GM19467 (cell line): Measurements from ENCODE around the gene VAT1L.

Experiments
- ATAC-seq: cut with Tn5 transposase; IDR thresholded peaks from one replicate; pipeline ENCODE4 v1.9.1; 2021; ENCODE audit warnings: mild to moderate bottlenecking, moderate library complexity; ENCODE audit not compliant: unreplicated experiment

VAT1L gene

GRCh38 chr16:77788181-77789084, at the start of gene VAT1L:
VAT1L (plus strand) TSS chr16:77788564; CDS start chr16:77788683, 119 bp downstream.
- ATAC-seq, result no peak

DNA sequence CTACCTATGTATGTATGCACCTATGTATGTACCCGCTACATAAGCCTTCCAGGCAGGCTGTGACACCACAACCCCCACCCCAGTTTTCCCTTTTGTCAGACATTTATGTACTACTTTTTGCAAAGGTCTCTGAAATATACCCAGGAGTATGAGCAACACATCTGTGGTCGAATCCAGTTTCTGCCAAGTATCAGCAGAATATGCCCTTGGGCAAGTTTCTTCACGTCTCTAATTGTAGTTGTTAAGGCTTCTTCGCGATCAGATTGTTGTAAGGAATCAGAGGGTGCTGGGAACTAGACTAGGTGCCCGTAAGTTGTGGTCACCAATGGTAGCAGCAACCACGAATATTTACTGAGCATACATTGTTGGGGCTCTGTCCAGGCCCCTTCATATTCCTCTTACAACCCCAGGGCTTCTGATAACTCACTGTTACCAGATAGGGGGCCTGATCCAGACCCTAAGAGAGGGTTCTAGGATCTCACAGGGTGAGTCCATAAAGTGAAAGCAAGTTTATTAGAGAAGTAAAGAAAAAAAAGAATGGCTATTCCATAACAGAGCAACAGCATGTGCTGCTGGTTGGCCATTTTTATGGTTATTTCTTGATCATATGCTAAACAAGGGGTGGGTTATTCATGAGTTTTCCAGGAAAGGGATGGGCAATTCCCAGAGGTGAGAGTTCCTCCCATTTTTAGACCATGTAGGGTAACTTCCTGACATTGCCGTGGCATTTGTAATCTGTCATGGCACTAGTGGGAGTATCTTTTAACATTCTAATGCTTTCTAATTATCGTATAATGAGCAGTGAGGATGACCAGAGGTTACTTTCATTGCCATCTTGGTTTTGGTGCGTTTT, 49.4 kb upstream of the VAT1L start:
- ATAC-seq, result no peak

- ATAC-seq, result no peak
These were observed 48.8 kb upstream of the VAT1L start for GRCh38 chr16:77739559-77739892.

DNA sequence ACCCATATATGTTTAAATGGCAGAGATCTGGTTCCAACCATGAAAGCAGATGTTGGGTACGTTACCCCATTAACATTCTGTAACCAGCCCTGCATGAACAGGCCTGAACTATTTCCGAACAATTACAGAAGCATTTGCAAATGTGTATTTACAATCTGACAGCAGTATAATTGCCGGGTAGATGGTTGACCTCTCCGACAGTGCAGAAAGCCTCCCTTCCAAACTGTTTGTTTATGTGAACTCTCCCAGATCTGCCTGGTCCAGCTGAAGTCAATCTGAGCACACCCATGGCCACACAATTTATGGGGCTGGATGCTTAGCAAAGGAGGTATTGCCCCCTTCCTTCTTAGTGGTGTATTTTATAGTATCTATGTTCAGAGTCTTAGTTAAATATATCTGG, 44.2 kb upstream of the VAT1L start:
- no peak for ATAC-seq

GRCh38 chr16:77745972-77746371, 42.4 kb upstream of the VAT1L start:
- ATAC-seq, result no peak

DNA sequence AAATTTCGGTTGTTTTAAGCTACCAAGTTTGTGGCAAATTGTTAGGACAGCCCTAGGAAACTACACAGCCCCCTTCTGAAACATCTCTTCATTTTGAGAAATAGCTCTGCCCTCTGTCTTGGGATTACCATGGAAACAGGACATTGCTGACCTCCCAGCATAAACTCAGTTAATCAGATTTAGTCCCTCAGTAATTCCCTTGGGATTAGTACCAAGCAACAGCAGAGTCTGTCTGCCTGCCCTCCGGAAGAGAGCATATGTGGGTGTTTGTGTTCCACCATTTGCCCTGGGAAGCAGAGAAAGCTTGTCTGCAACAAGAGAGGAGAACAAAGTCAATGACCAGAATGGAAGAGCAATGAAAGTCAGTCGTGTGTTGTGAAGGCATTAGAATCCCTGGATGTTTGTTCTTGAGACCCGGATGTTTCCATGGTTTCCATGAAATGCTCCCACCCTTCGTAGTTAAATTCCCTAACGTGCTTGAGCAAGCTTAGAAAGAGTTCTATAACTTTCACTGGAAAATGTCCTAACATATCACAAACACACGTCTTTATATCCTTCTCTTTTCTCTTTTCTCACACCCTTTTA, 39.9 kb upstream of the VAT1L start:
- ATAC-seq, result no peak

DNA sequence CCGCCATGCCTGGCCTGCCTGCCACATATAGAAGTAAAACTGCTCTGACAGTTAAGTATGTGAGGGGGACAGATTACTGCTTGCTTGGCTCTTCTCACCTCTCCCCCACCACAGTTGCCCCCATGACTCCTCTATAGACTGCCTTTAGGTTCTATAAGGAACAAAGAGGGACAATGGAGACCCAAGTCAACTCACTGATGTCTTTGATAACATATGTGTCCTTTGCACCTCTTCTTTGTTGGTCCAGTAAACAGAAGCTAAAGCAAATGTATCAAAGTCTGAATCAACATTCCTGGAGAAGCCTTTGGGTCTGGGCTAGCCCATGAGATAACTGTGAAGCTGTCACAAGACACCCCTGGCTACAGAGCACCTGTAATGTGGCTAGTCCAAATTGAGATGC, 38.9 kb upstream of the VAT1L start:
- ATAC-seq, result no peak

GRCh38 chr16:77758046-77758445, 30.3 kb upstream of the VAT1L start:
- ATAC-seq, result no peak

GRCh38 chr16:77758508-77758907, 29.9 kb upstream of the VAT1L start:
- no peak for ATAC-seq

GRCh38 chr16:77759201-77759600, 29.2 kb upstream of the VAT1L start:
- ATAC-seq, result no peak

GRCh38 chr16:77759821-77760220, 28.5 kb upstream of the VAT1L start:
- no peak for ATAC-seq

DNA sequence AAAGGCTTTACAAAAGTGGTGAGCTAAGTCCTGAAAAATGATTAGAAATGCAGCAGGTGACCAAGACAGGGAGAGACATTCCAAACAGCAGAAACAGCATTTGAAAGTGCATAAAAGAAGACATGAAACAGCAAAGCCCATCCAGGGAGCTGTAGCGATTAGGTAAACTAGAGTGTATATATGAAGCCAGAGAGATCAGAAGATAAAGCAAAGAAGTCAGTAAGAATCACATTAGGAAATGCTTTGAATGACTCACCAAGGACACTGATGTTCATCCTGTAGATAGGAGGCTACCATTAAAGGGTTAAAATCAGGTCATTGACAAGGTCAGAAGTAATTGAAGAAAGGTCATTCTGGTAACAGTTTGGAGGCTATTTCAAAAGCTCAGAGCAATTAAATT, 27.6 kb upstream of the VAT1L start:
- no peak for ATAC-seq

- ATAC-seq, result no peak
These were observed 27.2 kb upstream of the VAT1L start for GRCh38 chr16:77761204-77761603.

DNA sequence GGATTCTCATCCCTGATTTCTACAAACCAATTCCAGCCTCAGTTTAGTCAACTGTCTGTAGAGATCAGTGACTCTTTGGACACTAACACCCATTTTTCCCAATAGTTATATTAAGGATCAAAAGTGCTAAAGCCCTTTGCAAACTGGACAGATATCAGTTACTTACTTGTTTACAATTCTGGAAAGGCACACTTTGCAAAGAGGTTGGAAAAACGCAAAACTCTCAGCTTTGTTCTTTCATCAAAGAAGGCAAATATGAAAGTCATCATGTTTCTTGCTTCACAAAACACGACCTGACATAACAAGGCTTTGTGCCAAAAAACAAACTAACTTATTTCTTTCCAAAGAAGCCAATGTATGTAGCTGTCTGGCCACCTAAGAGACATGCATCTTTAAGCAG, 26.1 kb upstream of the VAT1L start:
- no peak for ATAC-seq

DNA sequence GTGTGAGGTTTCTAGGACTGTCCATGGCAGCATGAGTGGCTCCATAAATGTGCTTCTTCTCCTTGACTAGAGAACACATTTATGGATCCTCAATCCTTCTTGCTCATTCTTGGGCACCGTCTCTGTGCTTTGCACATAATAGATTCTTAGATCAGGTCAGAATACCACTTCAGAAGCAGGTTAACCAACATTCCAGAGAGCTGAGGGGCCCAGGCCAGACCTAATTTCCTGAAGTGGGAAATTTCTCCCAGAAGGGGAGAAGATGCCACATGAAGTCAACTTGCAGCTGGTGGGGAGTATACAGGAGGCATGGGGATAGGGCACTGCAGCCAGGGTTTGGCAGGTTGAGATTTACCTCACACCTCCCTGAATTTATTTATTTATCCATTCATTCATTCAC, 24.4 kb upstream of the VAT1L start:
- ATAC-seq, result no peak

DNA sequence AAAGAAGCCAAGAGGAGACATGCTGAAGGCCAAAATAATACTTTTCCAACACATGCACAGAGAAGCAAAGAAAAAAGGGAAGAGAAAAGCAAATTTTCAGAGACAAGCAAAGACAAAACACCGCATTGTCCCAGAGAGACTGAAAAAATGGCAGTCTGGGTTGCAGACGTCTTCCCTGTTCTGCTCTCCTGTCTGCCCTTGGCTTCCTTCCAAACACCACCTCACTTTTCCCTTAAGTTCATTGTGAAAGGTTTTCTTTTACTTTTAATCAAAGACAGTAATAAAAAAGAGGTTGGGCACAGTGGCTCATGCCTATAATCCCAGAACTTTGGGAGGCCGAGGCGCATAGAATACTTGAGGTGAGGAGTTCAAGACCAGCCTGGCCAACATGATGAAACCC, 21.2 kb upstream of the VAT1L start:
- ATAC-seq, result no peak

DNA sequence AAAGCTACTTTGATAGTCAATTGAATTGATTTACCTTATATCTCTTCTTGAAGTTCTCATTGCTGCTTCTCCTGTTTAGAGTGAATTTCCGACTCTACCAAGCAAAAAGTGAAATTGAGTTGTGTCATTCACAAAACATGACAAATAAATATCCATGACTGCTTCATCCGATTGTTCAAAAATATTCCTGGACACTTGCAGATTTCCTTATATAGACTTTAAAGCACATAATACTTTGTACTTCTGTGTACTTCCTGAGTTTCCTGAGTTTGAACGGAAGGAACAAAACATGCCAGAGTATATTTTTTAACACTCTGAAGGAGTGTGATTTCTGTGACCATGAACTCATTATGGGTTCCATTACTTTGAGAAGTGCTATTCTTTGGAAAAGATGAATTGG, 20.5 kb upstream of the VAT1L start:
- no peak for ATAC-seq

DNA sequence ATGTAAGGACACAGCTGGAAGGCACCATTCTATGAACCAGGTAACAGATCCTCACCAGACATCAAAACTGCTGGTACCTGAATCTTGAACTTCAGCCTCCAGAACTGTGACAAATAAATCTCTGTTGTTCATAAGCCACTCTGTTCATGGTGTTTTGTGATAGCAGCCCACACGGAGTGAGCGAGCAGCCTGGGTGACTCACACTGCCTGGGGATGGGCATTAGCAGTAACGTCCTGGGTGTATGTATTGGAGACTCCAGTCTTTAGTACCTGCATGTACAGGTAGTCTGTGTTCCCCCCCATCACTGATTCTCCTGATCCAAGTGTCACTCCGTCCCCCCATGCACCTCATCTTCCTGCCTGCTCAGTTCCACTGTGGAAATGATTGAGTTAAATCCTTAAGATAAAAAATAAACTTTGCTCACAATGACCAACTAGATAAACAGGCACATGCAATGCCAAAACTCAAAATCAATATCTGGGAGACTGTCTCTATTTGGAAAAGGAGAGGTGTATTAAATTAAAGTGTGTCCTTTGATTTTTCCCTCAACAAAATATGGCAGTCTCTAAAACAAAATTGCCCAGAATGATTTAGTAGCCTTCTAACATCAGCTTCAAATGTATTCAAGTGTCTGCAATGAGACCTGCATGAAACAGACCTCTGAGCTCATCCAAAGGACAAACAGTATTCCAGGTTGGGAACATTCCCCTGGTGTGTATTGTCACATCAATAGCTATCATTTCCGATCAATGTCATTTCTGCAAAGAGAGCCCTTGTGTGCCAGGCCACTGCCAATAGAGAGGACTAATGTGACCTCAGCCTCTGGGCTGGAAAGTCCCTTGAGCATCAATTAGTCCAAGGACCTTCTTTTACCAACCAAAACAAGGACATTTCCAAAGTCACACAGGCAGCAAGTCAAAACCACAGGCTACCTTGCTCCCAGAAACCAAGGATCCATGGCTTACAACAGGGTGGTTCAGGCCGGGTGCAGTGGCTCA, 12.2 kb upstream of the VAT1L start:
- ATAC-seq, result no peak

DNA sequence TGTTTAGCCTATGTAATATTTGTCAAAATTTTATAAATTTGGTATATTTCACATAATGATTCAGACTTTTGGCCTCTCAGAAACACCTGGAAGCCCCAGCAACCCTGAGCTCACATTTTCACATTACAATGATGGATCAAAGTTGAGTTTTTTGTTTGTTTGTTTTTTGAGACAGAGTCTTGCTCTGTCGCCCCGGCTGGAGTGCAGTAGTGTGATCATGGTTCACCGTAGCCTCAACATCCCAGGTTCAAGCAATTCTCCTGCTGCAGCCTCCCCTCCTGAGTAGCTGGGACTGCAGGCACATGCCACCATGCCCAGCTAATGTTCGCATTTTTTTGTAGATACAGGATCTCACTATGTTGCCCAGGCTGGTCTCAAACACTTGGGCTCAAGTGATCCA, 10.6 kb upstream of the VAT1L start:
- no peak for ATAC-seq

GRCh38 chr16:77780378-77780837, 8.0 kb upstream of the VAT1L start:
- ATAC-seq, result no peak
